GM19351 (cell line): ENCODE data around the gene JCHAIN.
A peak's percentile ranks its signal among the peaks of the same experiment; 100 is the strongest.

Experiments used
- ATAC-seq: cut with Tn5 transposase; IDR thresholded peaks from one replicate; pipeline ENCODE4 v1.9.1; 2021; ENCODE audit warnings: mild to moderate bottlenecking, moderate library complexity; ENCODE audit not compliant: unreplicated experiment

JCHAIN gene

GRCh38 chr4:70640192-70640591 is 26.1 kb downstream of the JCHAIN start:
- ATAC-seq: peak; percentile 65

GRCh38 chr4:70637239-70637913 is 28.9 kb downstream of the JCHAIN start:
- no peak for ATAC-seq

GRCh38 chr4:70634482-70634881 is 31.8 kb downstream of the JCHAIN start:
- ATAC-seq: no peak

DNA sequence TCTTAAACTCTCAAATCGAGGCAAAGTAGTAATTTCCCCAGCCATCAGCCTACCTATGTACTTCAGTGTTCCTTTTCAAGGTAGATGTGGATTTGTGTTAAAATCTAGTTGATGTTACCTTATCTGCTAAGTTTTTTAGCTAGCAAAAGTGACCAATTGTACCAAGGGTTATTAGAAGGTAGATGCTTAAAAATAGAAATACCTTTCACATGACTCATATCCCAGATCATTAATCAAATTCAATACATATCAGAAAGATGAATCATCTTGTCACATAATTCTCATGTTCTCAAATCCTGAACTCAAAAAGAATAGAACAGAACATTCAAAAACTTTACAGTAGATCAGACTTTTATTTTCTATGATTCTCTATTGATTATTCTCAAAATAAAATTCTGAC is 34.3 kb downstream of the JCHAIN start:
- no peak for ATAC-seq

DNA sequence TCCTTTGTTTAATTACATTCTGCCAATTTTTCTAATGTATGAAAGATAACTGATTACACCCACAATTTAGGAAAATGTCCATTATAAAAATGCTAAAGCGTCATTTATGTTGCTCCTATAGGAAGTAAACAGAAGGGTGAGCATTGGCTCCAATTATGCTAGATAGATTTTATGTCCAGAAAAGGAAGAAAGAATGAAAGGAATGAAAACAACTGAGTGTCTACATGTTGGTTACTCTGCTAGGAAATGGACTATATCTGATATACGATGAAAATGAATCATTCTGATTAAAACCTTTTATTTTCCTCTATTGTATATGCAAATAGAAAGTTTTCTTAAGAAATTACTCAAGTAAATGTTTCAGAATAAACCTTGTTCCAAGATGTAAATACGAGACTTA is 36.1 kb downstream of the JCHAIN start:
- ATAC-seq: no peak

GRCh38 chr4:70629469-70630090 is 36.7 kb downstream of the JCHAIN start:
- no peak for ATAC-seq

DNA sequence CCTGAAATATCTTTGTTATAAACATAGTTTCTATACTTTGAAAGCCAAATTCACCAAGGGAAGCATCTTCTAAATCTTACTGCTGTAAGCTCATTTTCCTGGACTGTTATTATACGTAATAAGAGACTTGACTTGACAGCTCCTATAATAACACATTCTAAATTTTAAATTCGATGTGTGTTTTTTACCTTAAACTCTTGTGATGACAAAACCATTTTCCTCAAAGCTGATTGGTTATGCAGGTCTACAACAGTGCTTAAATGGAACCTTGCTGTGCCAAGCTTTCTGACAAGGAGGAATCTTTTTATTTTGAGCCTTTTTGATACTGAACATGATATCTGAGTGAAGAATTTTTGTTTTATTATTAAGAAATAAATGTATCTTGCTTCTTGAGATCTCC is 37.9 kb downstream of the JCHAIN start, which contains the start of gene ENAM:
ENAM (plus strand) TSS at position 301 of the 400 bp plus-strand sequence. CDS start 757 bp downstream, outside the sequence.
- ATAC-seq: no peak

DNA sequence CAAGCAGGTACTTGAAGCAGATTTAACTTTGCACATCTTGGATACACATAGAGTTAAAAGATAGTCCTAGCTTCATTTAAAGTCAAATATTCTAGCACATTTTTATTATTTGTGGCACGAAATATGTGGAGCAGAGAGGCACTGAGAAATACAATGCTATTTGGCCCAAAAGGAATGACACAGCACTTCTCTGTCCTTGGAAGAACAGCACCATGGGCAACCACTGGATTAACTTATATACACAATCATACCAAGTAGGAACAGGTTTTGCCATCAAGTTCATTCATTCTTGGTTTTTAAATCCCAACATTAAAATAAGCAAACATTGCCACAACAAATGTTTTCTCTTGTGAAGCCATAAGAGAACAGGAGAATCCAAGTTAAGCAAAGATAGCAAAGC is 38.7 kb downstream of the JCHAIN start:
- ATAC-seq: no peak

DNA sequence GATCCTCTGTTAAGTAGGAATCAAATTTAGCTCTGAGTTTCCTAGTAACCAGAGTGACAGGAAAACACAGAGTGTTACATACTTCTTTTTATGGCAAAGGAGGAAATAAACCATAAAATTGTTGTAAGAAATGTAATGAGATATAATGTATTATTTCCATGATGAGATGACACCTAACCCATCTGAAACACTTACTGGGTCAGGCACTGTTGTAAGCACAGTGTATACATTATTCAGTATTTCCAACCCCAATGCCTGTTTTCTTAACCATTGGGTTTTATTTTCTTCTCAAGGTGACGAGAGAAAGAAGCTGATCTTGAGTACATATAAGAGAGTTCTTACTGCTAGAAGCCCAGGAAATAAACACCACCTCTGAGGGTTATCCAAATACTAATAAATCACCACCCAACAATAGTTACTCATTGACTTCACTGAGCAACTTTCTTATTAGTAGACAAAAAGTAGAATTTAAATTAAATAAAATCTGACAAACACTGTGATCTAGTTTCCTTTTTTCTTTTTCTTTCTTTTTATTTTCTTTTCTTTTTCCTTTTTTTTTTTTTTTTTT is 42.0 kb downstream of the JCHAIN start:
- no peak for ATAC-seq

- no peak for ATAC-seq
Observed at GRCh38 chr4:70623323-70623722, 43.0 kb downstream of the JCHAIN start.

DNA sequence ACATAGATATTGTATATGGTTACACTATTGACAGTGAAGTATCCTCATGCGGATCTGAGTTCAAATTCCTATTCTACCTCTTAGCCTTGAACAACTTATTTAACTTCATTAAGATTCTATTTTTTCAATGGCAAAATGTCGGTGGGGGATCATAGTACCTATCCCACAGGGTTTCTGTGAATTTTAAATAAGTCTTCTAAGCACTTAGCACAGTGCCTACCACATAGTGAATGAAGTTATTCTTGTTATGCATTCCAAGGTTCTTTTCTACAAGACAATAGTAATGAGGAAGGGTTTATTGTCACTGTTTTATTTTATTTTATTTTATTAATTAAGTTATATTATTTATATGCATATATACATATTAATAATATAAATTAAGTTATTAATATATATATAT is 46.5 kb downstream of the JCHAIN start:
- ATAC-seq: no peak

DNA sequence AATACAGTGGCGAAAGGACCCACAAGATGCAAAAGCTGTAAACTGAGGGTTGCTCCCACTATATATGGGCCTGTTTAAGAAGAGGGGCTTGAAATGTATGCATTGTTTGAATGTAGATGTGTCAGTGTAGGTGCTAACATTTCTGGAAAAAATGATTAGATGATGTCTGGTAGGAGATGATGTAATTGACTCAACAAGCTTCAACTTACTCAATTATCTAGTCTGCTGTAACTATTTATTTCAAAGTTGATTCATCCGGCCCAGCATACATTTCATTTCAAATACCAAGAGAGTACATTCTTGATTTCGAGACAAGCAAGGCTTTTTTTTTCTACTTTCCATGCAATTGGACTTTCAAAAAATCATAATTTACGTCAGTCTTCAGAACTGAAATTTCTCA is 47.0 kb downstream of the JCHAIN start:
- no peak for ATAC-seq

DNA sequence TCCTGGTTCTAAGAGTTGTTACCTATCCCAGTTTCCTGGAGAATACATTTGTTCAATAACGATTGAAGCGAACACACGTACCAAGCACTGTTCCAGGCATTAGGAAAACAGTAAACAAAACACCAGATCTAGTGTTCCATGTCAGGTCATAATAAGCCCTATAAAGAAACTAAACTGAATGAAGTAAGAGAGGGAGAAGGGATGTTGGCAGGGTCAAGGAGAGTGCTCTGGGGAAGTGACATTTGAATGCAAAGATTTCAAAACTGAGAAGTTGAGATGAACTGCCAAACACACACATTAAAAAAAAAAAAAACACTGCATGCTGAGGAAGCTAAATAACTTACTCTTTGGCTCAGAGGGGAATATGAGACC is 52.1 kb downstream of the JCHAIN start:
- ATAC-seq: no peak

DNA sequence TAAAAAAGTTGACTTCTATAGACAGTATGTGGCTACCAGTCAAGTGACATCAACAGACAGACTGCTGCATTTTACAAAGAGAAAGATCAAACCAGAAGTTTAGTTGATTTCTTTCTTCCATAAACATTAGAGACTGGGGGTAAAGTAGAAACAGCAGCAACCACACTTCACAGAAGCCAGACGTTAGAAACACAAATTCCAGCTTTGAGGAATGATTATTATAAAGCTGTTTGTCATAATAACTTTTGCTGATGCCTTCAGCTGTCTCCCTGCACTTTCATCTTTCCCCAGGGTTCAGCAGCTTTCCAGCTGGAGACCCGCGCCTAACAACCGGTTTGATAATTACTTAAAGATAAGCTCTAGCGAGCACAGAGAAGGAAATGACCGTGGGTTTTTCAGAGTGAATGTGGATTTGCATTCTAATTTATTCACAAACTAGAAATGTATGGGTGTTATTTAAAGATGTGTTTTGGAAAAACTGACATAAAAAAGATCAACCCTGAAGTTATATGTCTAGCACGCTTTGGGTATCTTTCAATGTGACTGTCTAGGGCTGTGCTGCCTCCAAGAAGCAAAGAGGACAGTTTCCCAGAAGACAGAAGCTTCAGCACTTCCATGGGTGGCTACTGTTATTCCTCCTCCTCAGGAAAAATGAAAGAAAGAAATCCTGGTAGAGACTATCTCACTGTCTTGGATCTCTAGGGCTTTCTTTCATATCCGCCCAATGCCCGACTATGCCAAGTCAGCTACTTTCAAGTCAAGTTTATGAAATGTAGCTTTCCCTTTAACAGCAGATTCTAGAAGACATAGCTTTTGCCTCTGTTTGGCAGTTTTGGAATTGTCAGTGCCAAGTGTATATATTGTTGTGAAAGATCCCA is 52.8 kb downstream of the JCHAIN start:
- ATAC-seq: peak; percentile 64

GRCh38 chr4:70608324-70608723 is 58.0 kb downstream of the JCHAIN start:
- ATAC-seq: no peak

- no peak for ATAC-seq
Observed at GRCh38 chr4:70607334-70607853, 58.9 kb downstream of the JCHAIN start.

- no peak for ATAC-seq
Observed at GRCh38 chr4:70606459-70606858, 59.8 kb downstream of the JCHAIN start.
